Islet precursor cell (in vitro differentiated cells): ENCODE results near the gene MOCS1.

Source experiments
- DNase-seq: peaks from one replicate; pipeline ENCODE4 v3.0.0-alpha.2; 2018

The MOCS1 gene

GRCh38 chr6:39923861-39924260 lies 10.4 kb downstream of the MOCS1 start:
- DNase-seq = no peak

DNA sequence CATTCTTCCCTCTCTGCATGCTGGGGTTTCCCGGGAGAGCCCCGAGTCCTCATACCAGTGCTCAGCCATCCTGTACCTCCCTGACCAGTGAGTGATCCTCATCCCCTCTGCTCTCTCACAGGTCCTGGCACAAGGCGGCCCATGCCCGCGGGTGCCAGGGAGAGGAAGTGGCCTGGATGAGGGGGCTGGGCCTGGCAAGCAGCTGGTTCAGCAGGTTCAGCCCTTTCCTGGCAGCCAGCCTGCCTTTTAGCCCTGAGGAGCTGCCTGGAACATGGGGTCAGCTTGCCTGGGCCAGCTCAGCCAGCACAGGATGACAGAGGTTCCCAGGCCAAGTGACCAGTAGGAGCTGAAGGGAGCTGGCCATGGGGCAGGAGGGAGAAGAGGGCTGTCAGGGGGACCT lies 10.9 kb downstream of the MOCS1 start:
- no peak for DNase-seq

GRCh38 chr6:39922821-39923220 lies 11.4 kb downstream of the MOCS1 start:
- no peak for DNase-seq

DNA sequence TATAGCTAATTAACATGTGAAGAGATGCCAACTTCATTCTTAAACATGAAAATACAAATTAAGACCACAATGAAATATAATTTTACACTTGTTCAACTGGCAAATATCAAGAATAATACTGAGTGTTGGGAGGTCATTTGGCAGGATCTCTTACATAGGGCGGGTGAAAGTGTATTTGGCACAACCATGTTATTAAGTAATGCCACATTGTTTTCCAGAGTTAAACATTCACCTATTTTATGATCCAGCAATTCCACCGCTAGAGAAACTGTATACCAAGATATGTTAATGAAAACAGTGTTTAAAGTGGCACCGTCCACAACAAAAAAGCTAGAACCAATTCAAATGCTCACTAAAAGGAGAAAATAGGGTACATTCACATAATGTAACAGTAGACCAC lies 14.1 kb downstream of the MOCS1 start:
- no peak for DNase-seq

- no peak for DNase-seq
Observed at GRCh38 chr6:39918831-39919230, 15.4 kb downstream of the MOCS1 start.

DNA sequence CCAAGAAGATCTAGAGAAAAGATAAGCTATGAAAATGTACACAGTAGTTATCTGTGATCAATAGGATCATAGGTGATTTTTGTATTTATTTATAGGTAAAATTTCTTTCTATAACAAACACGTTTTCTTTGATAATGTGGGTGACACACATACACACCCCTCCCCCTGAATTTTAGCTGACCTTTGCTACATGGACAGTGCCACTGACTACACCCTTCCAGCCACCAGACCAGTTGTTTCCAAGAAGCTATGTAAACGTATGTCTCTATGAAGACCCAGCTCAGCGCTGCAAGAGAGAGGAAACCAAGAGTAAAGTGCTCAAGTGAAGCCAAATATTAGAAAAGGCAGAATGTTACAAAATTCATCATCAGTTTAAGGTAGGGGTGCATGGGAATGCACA lies 16.3 kb downstream of the MOCS1 start:
- no peak for DNase-seq

DNA sequence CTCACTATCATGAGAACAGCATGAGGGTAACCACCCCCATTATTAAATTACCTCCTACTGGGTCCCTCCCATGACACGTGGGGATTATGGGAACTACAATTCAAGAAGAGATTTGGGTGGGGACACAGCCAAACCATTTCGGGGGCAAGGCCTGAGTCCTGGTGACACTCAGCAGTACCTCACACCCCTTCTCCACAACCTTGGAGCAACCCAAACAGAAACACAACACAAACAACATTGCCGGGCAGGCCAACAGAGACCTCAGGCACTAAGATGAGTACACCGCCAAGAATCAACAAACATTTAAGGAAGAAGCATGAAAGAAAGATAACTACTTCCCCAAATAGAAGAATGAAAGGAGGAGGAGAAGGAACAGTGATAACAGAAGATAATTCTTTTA lies 16.9 kb downstream of the MOCS1 start:
- DNase-seq = no peak

DNA sequence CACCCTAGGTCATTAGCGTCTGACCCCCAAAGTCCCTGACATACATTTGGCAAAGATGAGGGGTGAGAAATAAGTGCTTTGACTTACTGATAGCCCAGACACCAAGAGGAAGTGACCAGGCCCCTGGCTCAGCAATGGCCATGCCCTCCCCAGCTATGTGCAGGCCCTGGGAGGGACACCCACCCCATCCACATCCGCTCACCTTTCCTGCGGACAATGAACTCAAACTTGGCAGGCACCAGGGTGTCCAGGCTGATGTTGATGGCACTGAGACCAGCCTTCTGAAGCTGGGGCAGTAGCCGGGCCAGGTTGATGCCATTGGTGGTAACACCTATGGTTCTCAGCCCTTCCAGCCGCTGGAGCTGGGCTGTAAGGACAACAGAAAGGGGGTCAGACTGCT lies 18.4 kb downstream of the MOCS1 start:
- no peak for DNase-seq

DNA sequence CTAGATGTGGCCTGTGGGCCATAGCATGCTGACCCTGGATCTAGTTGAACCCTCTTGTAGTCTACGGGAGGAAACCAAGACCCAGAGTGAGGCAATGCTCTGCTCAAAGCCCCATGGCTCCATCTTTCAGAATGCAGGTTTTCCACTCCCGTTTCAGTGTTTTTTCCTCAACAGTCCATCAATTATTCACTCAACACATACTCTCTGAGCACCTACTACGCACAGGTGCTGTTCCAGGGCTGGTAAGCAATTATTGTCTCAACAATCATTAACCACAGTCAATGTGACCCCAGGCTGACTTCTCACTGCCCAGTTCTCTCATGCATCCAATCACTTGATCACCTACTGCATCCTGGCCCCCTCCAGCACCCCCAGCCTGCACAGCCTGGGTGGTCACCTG lies 20.0 kb downstream of the MOCS1 start:
- DNase-seq = no peak

DNA sequence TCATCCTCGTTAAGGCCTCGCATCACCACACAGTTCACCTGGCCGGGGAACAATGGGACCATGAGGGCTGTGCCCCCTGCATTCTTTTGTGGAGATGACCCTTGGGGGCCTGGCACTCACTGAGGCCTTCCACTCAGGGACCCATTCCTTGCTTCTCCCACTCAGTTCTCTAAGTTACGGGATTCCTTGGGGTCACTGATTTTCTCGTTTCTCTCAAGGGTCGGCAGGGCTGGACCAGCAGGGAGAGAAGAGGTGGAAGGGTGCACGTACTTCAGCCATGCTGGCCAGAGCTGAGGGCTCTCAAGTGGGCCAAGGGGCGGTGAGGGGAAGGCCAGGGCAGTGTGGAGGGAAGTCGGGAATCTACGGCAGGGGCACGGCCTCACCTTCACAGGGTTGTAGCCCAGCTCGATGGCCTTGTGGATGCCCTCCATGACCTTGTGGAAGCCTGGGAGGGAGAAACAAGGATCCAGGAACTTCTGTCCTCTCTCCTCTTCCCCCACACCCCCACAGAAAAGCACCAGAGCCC lies 20.8 kb downstream of the MOCS1 start:
- DNase-seq = no peak

DNA sequence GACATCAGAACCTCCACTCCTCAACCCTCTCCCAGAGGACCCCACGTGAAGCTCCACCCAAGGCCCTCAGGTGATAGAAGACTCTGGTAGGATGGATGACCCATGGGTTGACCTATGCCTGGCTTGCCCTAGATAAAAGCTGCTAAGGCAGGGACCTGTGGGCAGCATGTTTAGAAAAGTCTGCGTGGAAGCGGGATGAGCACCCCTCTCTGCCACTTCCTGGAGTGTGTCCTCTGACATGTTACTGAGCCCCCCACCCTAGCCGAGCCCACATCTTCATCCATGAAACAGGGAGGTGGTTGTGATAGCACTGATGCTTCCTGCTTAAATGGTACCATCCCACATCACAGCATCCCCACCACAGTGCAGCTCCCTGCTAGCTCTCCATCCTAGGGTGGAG lies 21.8 kb downstream of the MOCS1 start:
- no peak for DNase-seq

GRCh38 chr6:39911513-39912125 lies 22.6 kb downstream of the MOCS1 start:
- no peak for DNase-seq

- DNase-seq = no peak
Observed at GRCh38 chr6:39910744-39911143, 23.5 kb downstream of the MOCS1 start.

- no peak for DNase-seq
Observed at GRCh38 chr6:39910164-39910563, 24.1 kb downstream of the MOCS1 start.

DNA sequence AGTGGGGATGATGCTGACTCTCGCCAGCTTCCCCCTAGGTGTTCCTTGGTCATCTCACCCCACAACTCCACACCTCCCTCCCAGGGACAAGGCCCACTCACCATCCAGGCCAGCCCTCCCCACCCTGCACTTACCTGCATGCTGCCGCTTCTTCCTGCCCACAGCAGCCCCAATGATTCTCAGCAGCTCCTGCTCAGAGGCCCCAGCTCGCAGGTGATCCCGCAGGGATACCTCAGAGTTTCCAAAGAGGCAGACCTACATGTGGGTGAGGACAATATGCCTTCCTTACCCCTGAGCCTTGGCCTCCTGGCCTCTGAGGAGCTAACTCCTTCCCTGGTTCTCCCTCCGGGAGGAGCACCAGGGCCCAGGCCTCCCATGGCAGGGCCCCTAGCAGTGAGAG lies 24.6 kb downstream of the MOCS1 start:
- no peak for DNase-seq

DNA sequence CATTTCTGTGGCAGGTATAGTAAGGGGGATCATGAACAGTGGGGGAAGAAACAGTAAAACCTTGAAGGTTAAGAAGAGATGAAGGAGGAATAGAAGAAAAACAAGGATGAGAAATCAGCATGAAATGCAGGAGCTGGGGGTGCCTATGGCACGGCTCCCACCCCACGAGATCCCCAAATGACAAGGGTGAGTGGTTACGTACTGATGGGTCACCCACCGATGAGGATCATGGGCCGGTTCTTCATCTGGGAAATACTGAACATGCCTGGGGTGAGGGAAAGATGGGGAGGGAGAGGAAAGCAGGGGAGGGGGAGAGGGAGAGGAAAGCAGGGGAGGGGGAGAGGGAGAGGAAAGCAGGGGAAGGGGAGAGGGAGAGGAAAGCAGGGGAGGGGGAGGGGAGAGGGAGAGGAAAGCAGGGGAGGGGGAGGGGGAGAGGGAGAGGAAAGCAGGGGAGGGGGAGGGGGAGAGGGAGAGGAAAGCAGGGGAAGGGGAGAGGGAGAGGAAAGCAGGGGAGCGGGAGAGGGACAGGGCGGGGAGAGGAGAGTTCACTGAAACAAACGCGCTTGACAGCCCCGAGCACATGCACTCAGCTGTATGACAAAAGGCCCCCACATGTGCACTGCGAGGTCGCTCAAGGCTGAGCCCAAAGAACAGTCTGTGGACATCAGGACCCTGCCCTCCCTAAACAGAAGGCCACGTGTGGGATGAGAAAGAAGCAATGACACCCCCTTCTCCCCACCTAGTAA lies 25.3 kb downstream of the MOCS1 start:
- DNase-seq = no peak

DNA sequence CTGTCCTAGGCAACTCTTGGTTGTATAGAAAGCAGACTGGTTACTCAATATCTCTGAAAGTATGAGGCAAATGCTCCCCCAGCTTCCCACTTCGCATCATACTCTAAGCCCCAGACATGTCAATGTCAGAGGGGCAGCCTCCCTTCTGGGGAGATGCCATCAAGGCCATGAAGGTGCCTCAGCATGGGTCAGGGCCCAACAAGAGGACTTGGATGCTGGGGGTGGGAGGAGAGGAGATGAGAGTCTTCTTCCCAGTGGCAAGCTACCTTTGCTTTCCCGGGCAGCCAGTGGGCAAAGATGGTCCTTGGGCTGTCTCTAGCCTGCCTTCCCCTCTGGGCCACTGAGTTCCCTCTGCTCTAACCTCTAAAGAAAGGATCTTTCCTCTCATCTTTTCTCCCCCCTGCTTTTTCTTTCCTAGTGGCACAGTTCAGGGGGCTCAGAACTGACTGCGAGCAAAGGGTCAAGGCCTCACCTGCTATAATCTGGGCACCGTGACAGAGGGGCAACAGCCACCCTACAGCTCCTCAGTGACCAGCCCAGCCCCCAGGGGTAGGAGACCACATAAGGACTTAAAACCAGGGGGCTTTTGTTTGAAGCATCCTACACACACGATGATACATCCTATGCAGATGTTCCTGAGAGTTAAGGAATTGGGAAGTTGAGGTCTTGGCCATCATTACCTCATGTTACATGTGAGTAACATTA lies 26.2 kb downstream of the MOCS1 start:
- DNase-seq = no peak

DNA sequence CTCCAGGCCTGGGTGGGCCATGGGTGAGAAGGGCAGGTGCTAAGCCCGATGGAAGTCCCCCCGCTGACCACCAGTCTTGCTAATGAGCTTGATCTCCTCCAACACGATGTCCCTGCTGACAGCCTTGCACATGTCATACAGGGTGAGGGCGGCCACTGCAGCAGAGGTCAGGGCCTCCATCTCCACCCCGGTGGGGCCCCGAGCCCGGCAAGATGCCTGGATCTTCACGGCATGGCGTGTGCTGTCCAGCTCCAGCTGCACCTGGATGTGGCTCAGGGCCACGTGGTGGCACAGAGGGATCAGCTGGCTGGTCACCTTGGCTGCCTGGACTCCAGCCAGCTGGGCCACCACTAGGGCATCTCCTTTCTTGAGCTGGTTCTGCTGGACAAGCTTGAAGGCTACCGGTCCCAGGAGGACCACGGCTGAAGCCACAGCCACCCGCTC lies 27.9 kb downstream of the MOCS1 start:
- DNase-seq = no peak

- no peak for DNase-seq
Observed at GRCh38 chr6:39905640-39905975, 28.7 kb downstream of the MOCS1 start.

DNA sequence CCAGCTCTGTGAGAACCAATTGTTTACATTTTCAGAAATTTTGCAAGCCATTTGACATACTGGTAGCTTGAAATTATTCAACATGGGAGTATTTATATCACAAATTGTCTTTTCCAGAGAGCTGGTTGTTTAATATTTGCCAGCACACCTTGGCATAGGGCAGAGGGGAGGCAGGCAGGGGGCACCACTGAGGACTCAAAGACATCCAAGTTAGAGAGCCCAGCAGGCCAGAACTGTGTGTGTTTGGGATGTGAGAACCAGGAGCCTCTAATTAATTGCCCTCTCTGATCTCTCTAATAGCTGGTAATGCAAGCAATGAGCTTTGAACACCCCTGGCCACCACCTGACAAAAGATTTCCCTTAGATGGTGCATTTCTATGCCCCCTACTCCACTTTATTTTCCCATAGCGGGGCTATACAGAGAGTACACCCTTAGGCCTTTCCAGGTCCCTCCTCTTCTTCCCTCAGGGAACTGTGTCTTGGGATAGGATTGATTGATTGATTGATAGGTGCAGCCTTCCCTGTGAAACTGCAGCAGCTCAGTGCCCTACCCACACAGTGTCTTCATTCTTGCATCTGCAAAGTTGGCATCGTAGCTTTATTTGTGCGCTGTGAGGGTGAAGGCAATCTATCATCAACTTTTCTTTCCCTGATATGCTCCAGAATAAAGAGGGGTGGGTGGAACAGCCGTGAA lies 29.2 kb downstream of the MOCS1 start:
- no peak for DNase-seq

DNA sequence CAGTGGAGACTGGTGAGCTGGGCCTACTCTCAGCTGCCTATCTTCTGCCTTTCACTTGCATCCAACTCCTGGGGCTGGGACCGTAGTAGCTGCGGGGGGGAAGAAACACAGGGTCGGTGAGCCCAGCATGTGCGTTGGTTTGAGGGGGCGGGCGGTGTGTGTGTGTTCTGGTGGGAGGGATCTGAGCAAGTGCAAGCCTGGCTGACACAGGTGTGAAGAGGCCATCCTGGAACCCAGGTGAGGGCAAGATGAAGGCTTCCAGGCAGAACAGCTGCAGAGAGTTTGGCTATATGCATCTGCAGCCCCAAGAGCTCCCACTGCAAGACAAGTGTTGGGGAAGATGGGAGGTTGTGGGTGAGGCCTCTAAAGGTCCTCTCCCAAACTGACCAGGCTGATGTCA lies 30.6 kb downstream of the MOCS1 start:
- DNase-seq = no peak

DNA sequence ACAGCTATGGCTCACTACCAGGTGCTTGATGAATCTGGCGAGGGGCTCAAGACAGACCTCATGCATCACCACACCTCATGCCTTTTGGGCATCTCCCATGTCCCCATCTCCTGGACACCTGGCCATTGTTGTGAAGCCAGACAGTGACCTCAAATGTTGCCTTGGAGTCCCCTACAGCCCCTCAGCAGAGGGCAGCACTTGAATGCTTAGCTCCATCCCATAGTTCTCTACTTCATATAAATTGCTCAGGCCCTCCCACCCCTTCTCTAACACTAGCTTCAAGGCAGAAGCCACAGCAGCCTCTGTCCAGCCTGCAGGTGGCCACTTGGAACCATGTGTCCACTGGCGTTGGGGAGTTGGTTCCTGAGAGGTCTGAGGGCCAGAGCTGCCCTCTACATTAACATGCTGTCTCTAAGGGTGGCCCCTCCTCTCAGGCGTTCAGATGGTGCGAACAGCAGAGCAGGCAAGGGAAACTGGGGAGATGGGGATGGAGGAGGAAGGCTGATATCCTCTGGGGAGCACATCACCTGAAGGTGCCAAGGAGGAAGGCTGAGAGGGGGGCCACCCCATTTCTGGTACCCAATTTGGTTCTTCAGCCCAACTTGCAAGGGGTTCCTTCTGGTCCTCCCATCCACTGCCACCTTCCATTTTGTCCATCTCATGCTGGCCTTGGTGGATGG lies 31.3 kb downstream of the MOCS1 start:
- DNase-seq = no peak

GRCh38 chr6:39902136-39902535 lies 32.1 kb downstream of the MOCS1 start:
- DNase-seq = no peak
